Adrenal gland (tissue), 19 donors: ENCODE results near the gene SLC36A3. TPM values are rescaled to one million over a fixed set of nuclear protein-coding genes. Genes with fewer than 3 reads are reported as not detected.

Experiments
- DNase-seq, 7 donors: peaks; one replicate each; pipeline ENCODE4 v3.0.0-alpha.2; 2019 to 2020
- H3K27ac ChIP-seq, 5 donors: fragments of 200-600 bp; sonication (generic) in 4 of 5; 1 replicate in 3 of 5; 2 replicates in 2 of 5; pipeline versions ENCODE4 v1.5.1 to v1.8.0; 2016 to 2020; ENCODE audit warnings: mild to moderate bottlenecking in 1 of 5
- H3K27me3 ChIP-seq: fragments of 200-600 bp; 2 replicates; pipeline ENCODE4 v1.8.0; 2021
- H3K36me3 ChIP-seq, 2 donors: fragments of 200-600 bp; replicated peaks in 1 of 2; 1 replicate in 1 of 2; 2 replicates in 1 of 2; pipeline versions ENCODE4 v1.5.1 to v1.8.0; 2018 to 2022
- H3K4me1 ChIP-seq, 2 donors: fragments of 200-600 bp; replicated peaks in 1 of 2; 1 replicate in 1 of 2; 2 replicates in 1 of 2; pipeline versions ENCODE4 v1.5.1 to v1.8.0; 2018 to 2021
- H3K4me3 ChIP-seq, 4 donors: fragments of 200-600 bp; sonication (generic) in 3 of 4; one replicate each; pipeline ENCODE4 v1.5.1; 2016 to 2018
- H3K9me3 ChIP-seq, 3 donors: fragments of 200-600 bp; sonication (generic) in 1 of 3; replicated peaks in 1 of 3; 1 replicate in 2 of 3; 2 replicates in 1 of 3; pipeline versions ENCODE4 v1.5.1 to v1.8.0; 2016 to 2021
- CTCF ChIP-seq, 6 experiments: fragments of 450-650 bp in 4 of 6; fragments of 200-600 bp in 2 of 6; sonication (generic) in 1 of 6; IDR thresholded peaks; 1 replicate in 5 of 6; 2 replicates in 1 of 6; pipeline versions ENCODE4 v1.5.1 to v1.8.0; 2016 to 2021; ENCODE audit warnings: antibody characterized with exemption in 6 of 6, mild to moderate bottlenecking in 2 of 6, moderate library complexity in 1 of 6
- POLR2A ChIP-seq, 2 donors: fragments of 450-650 bp; IDR thresholded peaks; one replicate each; pipeline ENCODE4 v1.6.1; 2017; ENCODE audit warnings: antibody characterized with exemption in 2 of 2, mild to moderate bottlenecking in 2 of 2, moderate library complexity in 1 of 2
- WGBS, 4 donors: extraction: QIAGEN DNeasy Blood & Tissue Kit in 2 of 4; methylation state at CpG; one replicate each; pipeline versions ENCODE4 v1.1.5 to v1.1.7; 2013 to 2017; 5-methylcytosine and 5-hydroxymethylcytosine counted together
- intact Hi-C, 2 donors: fragments of 100-400 bp; cut with DNase I; formaldehyde crosslinking; loops; one replicate each; pipeline versions ENCODE4 v1.14.1 to v1.15.0; 2022 to 2023
- long read RNA-seq, 10 donors: library from polyadenylated mRNA in 3 of 10; unstranded in 2 of 10; stranded (forward) in 1 of 10; transcript quantifications; one replicate each; pipeline ENCODE4 v2.0.0 and lab custom pipeline, GENCODE V29; 2021 to 2026
- polyA plus RNA-seq, 3 donors: library from polyadenylated mRNA; stranded (reverse); fragments of 200-250 nt in 2 of 3; fragments of 350-450 nt in 1 of 3; fragmentation: Illumina TruSeq in 1 of 3; extraction: RNeasy Lipid Tissue Mini Kit (QIAGEN cat#74804) in 1 of 3; gene quantifications; one replicate each; pipeline ENCODE4 v1.2.3, GENCODE V29; 2013 to 2014
- total RNA-seq, 9 donors: library from RNA; depleted of rRNA in 4 of 9; stranded (reverse); fragments of >200 nt in 4 of 9; fragments of 120-200 nt in 1 of 9; fragmentation: NEBNext Ultra II Directional in 1 of 9; extraction: Animal tissue kit (Norgen Biotek cat#: 25700) in 1 of 9; gene quantifications; one replicate each; pipeline versions ENCODE4 v1.1.0 to v1.2.4, GENCODE V29; 2013 to 2023
- donor health status: healthy with polysubstance abuse.
- donor health status: Bipolar disorder and iron deficiency.
- donor health status: DM: yes; HTN: yes; CAD: no.
- donor health status: DM: no; HTN: no; CAD: no.
- donor health status: DM: no; HTN: no; CAD: no.
- donor health status: DM: yes; HTN: yes; CAD: no.

SLC36A3 gene
- total RNA-seq (not detected), polyA plus RNA-seq (not detected)
- long read RNA-seq, donor 1 = 0 reads
- long read RNA-seq, donor 2 = 0 reads
- long read RNA-seq, donor 3 = 0 reads
- long read RNA-seq, donor 4 = 0 reads
- long read RNA-seq, donor 5 = 0 reads
- long read RNA-seq, donor 6 = 0 reads
- long read RNA-seq, donor 7 = 0 reads
- long read RNA-seq, donor 8 = 0 reads
- long read RNA-seq, donor 9 = 0 reads
- long read RNA-seq, donor 10 = 0 reads

- Histone ChIP-seq H3K4me3 (no peak within 1 kb of the TSS), H3K27ac (no peak within 1 kb of the TSS), H3K36me3 (no peaks in the 10 kb centered on the region), H3K4me1 (no peaks in the 10 kb centered on the region), H3K27me3 (no peaks in the 10 kb centered on the region), H3K9me3 (no peaks in the 10 kb centered on the region)
- WGBS, 4 donors = 74 to 100% (median 86%) methylated on average over 2 of the region's 2 CpGs
- TF ChIP-seq CTCF (IDR thresholded peaks at IDR 0.05) (no peak), POLR2A (IDR thresholded peaks at IDR 0.05) (no peak)
- DNase-seq = no peak
- intact Hi-C loops = no loop called here
Measured at GRCh38 chr5:151303666-151304065, at the start of gene SLC36A3. SLC36A3 (minus strand) TSS chr5:151303766; CDS start chr5:151303354, 412 bp downstream.

- Histone ChIP-seq H3K4me1 (no peaks in the 10 kb centered on the region), H3K9me3 (no peaks in the 10 kb centered on the region), H3K36me3 (no peaks in the 10 kb centered on the region), H3K4me3 (no peak overlapping the region), H3K27me3 (peaks cover 12% of the 10 kb centered on the region), H3K27ac (no peak overlapping the region)
- WGBS, 4 donors = 86 to 100% (median 91%) methylated on average over 1 of the region's 1 CpG
- intact Hi-C loops = no loop called here
- TF ChIP-seq POLR2A (IDR thresholded peaks at IDR 0.05) = no peak
- no peak for TF ChIP-seq CTCF (IDR thresholded peaks at IDR 0.05)
- DNase-seq = no peak
Measured at GRCh38 chr5:151351671-151352070, 48.1 kb upstream of the SLC36A3 start.

GRCh38 chr5:151348789-151349188, 45.2 kb upstream of the SLC36A3 start:
- Histone ChIP-seq H3K27me3 (peaks cover 12% of the 10 kb centered on the region), H3K27ac (no peak overlapping the region), H3K4me3 (no peak overlapping the region), H3K4me1 (no peaks in the 10 kb centered on the region), H3K9me3 (no peaks in the 10 kb centered on the region), H3K36me3 (no peaks in the 10 kb centered on the region)
- DNase-seq = no peak
- no peak for TF ChIP-seq CTCF (IDR thresholded peaks at IDR 0.05)
- no peak for TF ChIP-seq POLR2A (IDR thresholded peaks at IDR 0.05)
- WGBS, 4 donors = 55 to 62% (median 61%) methylated on average over 6 of the region's 6 CpGs
- intact Hi-C loops = no loop called here

GRCh38 chr5:151347369-151347768, 43.8 kb upstream of the SLC36A3 start, which contains the start of gene SLC36A2:
SLC36A2 (minus strand) TSS chr5:151347559; CDS start chr5:151347460, 99 bp downstream.
- no peak within 1 kb of the TSS for H3K4me3 ChIP-seq
- DNase-seq = no peak
- peaks cover 12% of the 10 kb centered on the region for H3K27me3 ChIP-seq
- H3K27ac ChIP-seq = no peak within 1 kb of the TSS
- 62 to 64% (median 63%) methylated on average over 8 of the region's 8 CpGs for WGBS, 4 donors
- no peaks in the 10 kb centered on the region for H3K4me1 ChIP-seq
- H3K9me3 ChIP-seq = no peaks in the 10 kb centered on the region
- H3K36me3 ChIP-seq = no peaks in the 10 kb centered on the region
- TF ChIP-seq CTCF (IDR thresholded peaks at IDR 0.05) (no peak), POLR2A (IDR thresholded peaks at IDR 0.05) (no peak)
- intact Hi-C loops = no loop called here
